AG09319 (cell line): ENCODE results near the gene MYH14.
"Not testable (repeated sequence)": the region's sequence is repeated elsewhere in the genome, so short reads cannot be mapped to it uniquely, and the experiment has no call there.

ENCODE experiments used
- DNase-seq: peaks from one replicate; pipeline ENCODE4 v3.0.0-alpha.2; 2010; ENCODE audit warnings: low read depth; ENCODE audit errors: extremely low read depth
- CTCF ChIP-seq: IDR thresholded peaks from 2 replicates; pipeline ENCODE4 v1.5.1; 2011; ENCODE audit warnings: low read depth, mild to moderate bottlenecking, inconsistent platforms, low read length, moderate library complexity

MYH14 gene

GRCh38 chr19:50340331-50340730, 136.9 kb downstream of the MYH14 start:
- DNase-seq = no peak
- TF ChIP-seq CTCF = no peak

- DNase-seq = no peak
- TF ChIP-seq CTCF = no peak
Observed at GRCh38 chr19:50341091-50341564, 137.7 kb downstream of the MYH14 start.

GRCh38 chr19:50344661-50345318, 141.4 kb downstream of the MYH14 start:
- DNase-seq = no peak
- TF ChIP-seq CTCF = no peak

- not testable (repeated sequence) for DNase-seq
Observed at GRCh38 chr19:50347089-50347581, 143.7 kb downstream of the MYH14 start.

- TF ChIP-seq CTCF = no peak
- DNase-seq = no peak
Observed at GRCh38 chr19:50349277-50350057, 146.0 kb downstream of the MYH14 start.

- no peak for DNase-seq
Observed at GRCh38 chr19:50352242-50352641, 148.8 kb downstream of the MYH14 start.

GRCh38 chr19:50353487-50353880, 150.1 kb downstream of the MYH14 start:
- not testable (repeated sequence) for DNase-seq

More at GRCh38 chr19:50352242-50352641, 148.8 kb downstream of the MYH14 start:
- TF ChIP-seq CTCF = no peak

- TF ChIP-seq CTCF = no peak
- no peak for DNase-seq
Observed at GRCh38 chr19:50356691-50357177, 153.3 kb downstream of the MYH14 start.
